ENCODE results near the gene RASA3.

DNA sequence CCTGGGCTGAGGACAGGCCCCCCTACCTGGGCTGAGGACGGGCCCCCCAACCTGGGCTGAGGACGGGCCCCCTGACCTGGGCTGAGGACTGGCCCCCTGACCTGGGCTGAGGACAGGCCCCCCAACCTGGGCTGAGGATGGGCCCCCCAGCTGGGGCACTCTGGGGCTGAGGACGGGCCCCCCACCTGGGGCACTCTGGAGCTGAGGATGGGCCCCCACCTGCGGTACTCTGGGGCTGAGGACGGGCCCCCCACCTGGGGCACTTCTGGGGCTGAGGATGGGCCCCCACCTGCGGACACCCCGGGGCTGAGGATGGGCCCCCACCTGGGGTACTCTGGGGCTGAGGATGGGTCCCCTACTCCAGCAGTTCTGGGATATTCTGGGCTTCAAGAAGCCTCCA lies 65.5 kb downstream of the RASA3 start:
- TF ChIP-seq POLR2A (IDR thresholded peaks at IDR 0.05), result no peak
- TF ChIP-seq, protein P1, sequence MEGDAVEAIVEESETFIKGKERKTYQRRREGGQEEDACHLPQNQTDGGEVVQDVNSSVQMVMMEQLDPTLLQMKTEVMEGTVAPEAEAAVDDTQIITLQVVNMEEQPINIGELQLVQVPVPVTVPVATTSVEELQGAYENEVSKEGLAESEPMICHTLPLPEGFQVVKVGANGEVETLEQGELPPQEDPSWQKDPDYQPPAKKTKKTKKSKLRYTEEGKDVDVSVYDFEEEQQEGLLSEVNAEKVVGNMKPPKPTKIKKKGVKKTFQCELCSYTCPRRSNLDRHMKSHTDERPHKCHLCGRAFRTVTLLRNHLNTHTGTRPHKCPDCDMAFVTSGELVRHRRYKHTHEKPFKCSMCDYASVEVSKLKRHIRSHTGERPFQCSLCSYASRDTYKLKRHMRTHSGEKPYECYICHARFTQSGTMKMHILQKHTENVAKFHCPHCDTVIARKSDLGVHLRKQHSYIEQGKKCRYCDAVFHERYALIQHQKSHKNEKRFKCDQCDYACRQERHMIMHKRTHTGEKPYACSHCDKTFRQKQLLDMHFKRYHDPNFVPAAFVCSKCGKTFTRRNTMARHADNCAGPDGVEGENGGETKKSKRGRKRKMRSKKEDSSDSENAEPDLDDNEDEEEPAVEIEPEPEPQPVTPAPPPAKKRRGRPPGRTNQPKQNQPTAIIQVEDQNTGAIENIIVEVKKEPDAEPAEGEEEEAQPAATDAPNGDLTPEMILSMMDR (IDR thresholded peaks at IDR 0.05), result no peak
